SW 1271 (cell line): ENCODE measurements around the gene SALL3.
"Not testable (repeated sequence)": the region's sequence is repeated elsewhere in the genome, so short reads cannot be mapped to it uniquely, and the experiment has no call there.

Experiments used
- DNase-seq, 2 experiments: peaks; one replicate each; lab custom pipeline; 2025; lab: John Stamatoyannopoulos, UW

Gene SALL3

GRCh38 chr18:78979730-78980278 is at the start of gene SALL3:
SALL3 (plus strand) TSS chr18:78979818; CDS start chr18:78980275, 457 bp downstream.
- no peak for DNase-seq

GRCh38 chr18:78932281-78932680 is 47.3 kb upstream of the SALL3 start:
- DNase-seq, result no peak

- no peak for DNase-seq
These were observed 45.6 kb upstream of the SALL3 start for GRCh38 chr18:78934003-78934402.

- no peak for DNase-seq
These were observed 44.9 kb upstream of the SALL3 start for GRCh38 chr18:78934551-78935225.

DNA sequence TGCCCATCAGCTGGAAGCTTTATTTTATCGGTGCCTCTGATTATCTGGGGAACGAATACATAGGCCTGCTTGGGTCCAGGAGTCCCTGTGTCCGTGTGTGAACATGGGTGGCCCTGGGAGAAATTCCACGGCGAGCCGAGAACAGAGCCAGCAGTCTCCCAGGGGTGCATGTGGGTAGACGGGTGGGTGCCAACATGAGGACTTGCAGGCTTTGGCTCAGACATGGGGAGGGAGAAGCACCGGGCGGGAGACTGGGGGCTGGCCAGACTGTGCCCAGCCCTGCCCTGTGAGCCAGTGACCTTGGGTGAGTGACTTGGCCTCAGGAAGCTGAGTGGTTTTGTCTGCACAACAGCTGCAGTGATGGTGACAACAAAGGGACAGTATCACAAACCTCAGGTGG is 44.2 kb upstream of the SALL3 start:
- no peak for DNase-seq

DNA sequence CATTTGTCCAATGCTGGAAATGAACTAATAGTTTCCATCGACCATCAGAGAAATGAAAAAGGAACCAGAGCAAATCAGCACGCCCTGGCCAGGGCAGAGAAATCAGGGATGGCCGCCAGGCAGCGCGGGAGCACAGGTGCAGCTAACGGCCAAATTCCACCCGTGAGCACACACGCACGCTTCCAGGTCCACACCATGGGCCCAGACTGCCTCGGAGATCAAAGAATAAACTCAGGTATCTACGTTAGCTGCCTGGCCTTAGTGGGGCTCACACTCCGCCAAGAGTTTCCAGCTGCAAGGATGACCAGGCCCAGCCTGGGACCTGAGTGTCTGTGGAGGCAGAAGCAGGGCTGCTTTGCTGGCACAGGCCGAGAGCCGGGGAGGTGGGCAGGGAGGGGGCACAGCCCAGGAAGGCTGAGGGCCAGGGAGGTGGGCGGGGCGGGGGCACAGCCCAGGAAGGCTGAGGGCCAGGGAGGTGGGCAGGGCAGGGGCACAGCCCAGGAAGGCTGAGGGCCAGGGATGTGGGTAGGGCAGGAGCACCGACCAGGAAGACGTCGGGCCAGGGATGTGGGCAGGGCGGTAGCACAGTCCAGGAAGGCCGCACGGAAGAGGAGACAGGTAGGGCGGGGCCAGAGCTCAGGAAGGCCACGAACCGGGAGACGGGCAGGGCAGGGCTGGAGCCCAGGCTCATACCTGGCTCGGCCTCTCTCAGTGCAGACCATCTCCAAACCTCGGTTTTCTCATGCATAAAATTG is 43.2 kb upstream of the SALL3 start:
- no peak for DNase-seq

GRCh38 chr18:78937166-78937565 is 42.5 kb upstream of the SALL3 start:
- DNase-seq, result no peak

DNA sequence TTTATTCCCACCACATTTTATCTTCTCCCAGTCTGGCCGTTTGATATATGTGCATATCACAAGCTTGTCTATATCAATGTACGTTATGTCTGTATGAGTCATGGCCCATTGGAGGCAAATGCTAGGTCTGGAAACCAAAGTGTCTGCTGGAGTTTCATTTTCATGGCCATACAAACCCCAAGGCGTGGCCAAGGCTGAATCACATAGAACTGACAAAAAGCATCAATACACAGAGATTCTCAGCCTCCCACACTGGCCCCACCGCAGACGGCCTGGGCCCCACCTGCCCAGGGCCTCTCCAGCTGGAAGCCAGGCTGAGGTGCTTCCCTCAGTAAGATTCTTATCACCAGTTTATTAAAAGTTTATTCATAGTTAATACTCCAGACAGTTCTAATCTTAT is 40.5 kb upstream of the SALL3 start:
- DNase-seq, result no peak

DNA sequence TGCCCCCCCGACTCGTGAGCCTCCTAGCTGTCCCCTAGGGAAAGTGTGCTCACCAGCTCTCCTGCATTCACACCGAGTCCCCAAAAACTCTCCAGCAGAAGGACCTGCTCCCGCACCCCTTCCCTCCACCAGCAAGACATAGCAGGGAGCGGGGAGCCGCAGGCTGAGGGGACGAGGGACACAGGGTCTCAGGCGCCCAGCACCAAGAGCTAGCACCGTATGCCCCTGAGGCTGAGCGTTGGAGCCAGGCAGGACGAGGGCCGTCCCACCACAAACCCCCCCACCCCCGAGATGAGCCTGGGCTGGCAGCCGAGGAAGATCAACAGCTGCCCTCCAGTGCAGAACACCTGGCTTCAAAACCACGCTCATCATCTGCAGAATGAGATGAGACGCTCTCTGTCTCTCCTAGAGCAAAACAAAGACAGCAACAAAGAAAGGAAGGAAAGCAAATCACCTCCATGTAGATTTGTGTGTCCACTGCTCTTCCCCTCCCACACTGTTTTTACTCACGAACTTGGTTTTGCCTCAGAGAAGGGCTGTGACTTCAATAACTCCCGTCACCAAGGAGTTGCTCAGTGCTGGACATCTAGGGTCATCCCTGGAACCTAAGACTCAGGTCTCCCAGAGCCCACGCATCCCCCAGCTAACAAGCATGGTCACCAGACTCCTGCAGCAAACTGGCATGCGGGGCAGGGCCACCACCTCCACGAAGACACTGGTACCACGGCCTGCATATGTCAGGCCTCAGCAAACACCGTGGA is 39.7 kb upstream of the SALL3 start:
- no peak for DNase-seq

GRCh38 chr18:78942236-78942635 is 37.4 kb upstream of the SALL3 start:
- not testable (repeated sequence) for DNase-seq

- no peak for DNase-seq
These were observed 34.0 kb upstream of the SALL3 start for GRCh38 chr18:78945628-78946027.

DNA sequence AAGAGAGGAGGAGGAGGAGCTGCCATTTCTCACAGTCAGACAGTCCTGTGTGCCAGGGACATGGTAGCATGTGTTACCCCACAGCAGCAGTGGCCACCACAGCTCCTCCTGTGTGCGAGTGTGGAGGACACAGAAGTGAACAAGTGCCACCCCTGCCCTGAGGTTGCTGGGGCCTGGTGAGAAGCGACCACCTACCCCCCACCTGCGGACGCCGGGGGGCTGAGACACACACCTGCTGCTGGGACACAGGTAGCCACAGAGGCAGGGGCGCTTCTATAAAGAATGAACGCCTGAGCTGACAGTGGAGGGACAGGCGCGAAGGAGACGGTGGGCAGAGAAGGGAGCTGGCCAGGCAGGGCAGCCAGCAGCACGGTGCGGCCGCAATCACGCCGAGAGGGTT is 32.3 kb upstream of the SALL3 start:
- DNase-seq, result no peak

DNA sequence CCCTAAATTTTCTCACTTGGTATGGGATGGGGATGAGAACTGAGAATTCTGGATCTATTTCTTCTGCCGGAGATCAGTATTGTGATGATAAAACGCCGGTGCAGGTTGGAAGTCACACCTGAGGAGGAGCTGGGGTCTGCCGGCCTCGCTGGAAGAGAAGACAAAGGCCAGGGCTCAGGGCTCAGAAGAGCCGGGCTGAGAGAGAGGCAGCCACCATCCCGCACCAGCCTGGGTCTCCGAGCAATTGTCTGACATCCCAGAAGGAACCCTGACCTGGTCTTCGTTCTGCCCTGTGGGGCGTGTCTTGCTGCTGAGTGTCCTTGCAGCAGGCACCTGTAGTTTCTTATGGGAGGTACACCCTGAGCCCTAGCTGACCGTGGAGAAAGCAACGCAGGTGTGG is 31.4 kb upstream of the SALL3 start:
- no peak for DNase-seq

- DNase-seq, result no peak
These were observed 30.9 kb upstream of the SALL3 start for GRCh38 chr18:78948707-78949106.

- no peak for DNase-seq
These were observed 30.4 kb upstream of the SALL3 start for GRCh38 chr18:78949216-78949615.

DNA sequence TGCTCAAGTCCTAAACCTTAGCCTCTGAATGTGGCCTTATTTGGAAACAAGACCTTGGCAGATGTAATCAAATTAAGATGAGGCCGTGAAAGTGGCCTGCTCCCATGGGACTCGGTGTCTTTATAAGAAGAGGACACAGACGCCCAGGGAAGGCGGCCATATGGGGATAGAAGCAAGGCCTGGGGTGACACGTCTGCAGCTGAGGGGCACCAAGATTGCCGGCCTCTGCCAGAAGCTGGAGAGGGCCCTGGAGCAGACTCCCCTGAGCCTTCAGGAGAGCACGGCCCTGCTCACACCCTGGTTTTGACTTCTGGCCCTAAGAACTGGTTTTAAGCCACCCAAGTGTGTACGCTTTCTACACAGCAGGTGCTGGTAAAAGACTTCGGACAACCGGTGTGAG is 29.2 kb upstream of the SALL3 start:
- no peak for DNase-seq

DNA sequence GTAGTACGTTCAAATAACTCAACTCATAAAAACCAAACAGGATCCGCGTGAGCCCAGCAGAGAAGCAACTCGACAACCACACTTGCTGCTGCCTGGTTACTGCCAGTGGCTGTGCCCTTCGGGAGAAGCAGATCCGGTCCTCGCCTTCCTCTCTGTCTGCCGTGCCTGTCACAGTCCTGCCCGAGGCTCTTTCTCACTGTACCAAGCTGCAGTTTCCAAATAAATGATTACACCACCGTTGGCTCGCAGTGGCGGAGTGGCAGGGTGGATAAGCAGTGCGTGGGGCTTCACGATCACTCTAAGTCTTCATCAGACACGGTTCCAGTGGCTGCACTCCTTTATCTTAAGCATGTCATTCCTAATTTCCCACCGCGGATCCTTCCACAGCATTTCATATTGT is 26.1 kb upstream of the SALL3 start:
- DNase-seq, result no peak

DNA sequence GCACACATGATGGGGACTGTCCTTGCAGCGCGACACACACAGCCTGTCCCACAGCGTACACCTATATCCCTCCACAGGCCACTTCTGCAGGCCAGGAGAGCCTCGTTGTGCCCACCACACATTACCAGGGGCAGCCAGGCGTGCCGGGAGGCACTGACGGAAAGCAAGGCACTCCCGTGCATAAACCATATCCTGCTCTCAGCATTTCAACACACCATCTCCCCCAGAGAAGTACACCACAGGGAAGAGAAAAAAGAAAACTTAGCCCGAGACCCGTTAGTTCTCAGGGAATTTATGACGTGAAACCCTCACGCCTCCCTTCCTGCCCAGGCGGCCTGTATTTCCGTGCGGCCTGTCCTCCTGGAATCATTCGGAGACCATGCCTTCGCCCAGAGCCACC is 24.6 kb upstream of the SALL3 start:
- no peak for DNase-seq

- no peak for DNase-seq
These were observed 22.5 kb upstream of the SALL3 start for GRCh38 chr18:78957140-78957539.

- no peak for DNase-seq
These were observed 18.9 kb upstream of the SALL3 start for GRCh38 chr18:78960709-78961108.

DNA sequence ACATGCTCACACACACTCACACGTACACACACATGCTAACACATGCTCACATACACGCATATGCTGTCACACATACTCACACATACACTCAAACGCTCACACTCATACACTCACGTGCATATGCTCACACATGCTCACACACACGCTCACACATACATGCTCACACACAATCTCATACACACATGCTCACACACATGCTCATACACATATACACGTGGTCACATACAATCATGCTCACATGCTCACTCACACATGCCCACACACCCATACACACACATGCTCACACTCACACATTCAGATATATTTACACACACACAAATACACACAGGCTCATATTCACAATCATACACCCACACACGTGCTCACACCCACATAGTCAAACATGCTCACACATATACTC is 17.5 kb upstream of the SALL3 start:
- no peak for DNase-seq

- DNase-seq, result not testable (repeated sequence)
These were observed 14.9 kb upstream of the SALL3 start for GRCh38 chr18:78964727-78965126.

DNA sequence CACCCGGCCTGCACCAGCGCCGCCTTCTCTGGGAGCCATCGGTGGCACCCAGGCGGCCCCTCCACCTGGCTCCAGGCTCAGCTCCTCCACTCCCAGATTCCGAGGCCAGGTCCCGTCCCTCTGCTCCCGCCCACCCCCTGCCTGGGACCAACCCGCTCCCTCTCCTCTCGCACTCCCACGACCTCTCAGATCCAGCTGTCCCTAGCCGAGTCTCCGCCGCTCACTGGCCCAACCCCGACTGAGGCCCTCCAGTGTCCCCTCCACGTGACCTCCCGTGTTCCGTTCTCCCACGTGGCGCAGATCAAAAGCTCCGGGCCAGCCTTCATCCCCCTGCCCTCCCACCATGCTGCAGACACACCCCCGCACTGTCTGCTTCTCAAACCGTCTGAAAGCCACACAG is 14.4 kb upstream of the SALL3 start:
- DNase-seq, result no peak
